GM21723 (cell line): ENCODE measurements around the gene EHBP1L1.

Source experiments
- ATAC-seq: cut with Tn5 transposase; IDR thresholded peaks from one replicate; pipeline ENCODE4 v1.9.1; 2021; ENCODE audit warnings: mild to moderate bottlenecking, moderate library complexity; ENCODE audit not compliant: unreplicated experiment

The EHBP1L1 gene

GRCh38 chr11:65592858-65593517 lies 17.1 kb downstream of the EHBP1L1 start:
- no peak for ATAC-seq

- ATAC-seq: no peak
Measured at GRCh38 chr11:65593518-65594414, 17.9 kb downstream of the EHBP1L1 start.

- no peak for ATAC-seq
Measured at GRCh38 chr11:65595131-65595530, 19.3 kb downstream of the EHBP1L1 start.

GRCh38 chr11:65595543-65596281 lies 19.9 kb downstream of the EHBP1L1 start, which contains the start of gene KCNK7:
Gene KCNK7 (minus strand): TSS chr11:65595800. CDS start chr11:65595772, 28 bp downstream.
- ATAC-seq: no peak

GRCh38 chr11:65596520-65596919 lies 20.7 kb downstream of the EHBP1L1 start:
- ATAC-seq: no peak

GRCh38 chr11:65598258-65598699 lies 22.4 kb downstream of the EHBP1L1 start:
- no peak for ATAC-seq

GRCh38 chr11:65599216-65599954 lies 23.5 kb downstream of the EHBP1L1 start:
- ATAC-seq: no peak

GRCh38 chr11:65599955-65600246 lies 24.0 kb downstream of the EHBP1L1 start:
- no peak for ATAC-seq

- ATAC-seq: no peak
Measured at GRCh38 chr11:65604258-65604657, 28.4 kb downstream of the EHBP1L1 start.

GRCh38 chr11:65606876-65607613 lies 31.2 kb downstream of the EHBP1L1 start:
- ATAC-seq: no peak

GRCh38 chr11:65607614-65608426 lies 32.0 kb downstream of the EHBP1L1 start:
- ATAC-seq: no peak

GRCh38 chr11:65609229-65609628 lies 33.4 kb downstream of the EHBP1L1 start:
- ATAC-seq: no peak

GRCh38 chr11:65609665-65610064 lies 33.8 kb downstream of the EHBP1L1 start:
- no peak for ATAC-seq

- no peak for ATAC-seq
Measured at GRCh38 chr11:65610404-65610803, 34.6 kb downstream of the EHBP1L1 start.

GRCh38 chr11:65611028-65611757 lies 35.3 kb downstream of the EHBP1L1 start:
- ATAC-seq: no peak

GRCh38 chr11:65611758-65612603 lies 36.1 kb downstream of the EHBP1L1 start:
- no peak for ATAC-seq

- ATAC-seq: no peak
Measured at GRCh38 chr11:65612691-65613090, 36.8 kb downstream of the EHBP1L1 start.
